IMR-90 (cell line): ENCODE results near the gene BRME1.

Source experiments
- CEBPB ChIP-seq: IDR thresholded peaks from 2 replicates; pipeline ENCODE4 v1.6.1; 2012; ENCODE audit warnings: low read depth, low read length, improper control_type of control experiment
- FOS ChIP-seq: fragments of 150-350 bp; IDR thresholded peaks from 2 replicates; pipeline ENCODE4 v1.6.1; 2016; ENCODE audit warnings: low read depth, low read length
- POLR2A ChIP-seq: IDR thresholded peaks from 2 replicates; pipeline ENCODE4 v1.6.1; 2012; ENCODE audit warnings: mild to moderate bottlenecking, low read depth, low read length
- RCOR1 ChIP-seq: IDR thresholded peaks from 2 replicates; pipeline ENCODE4 v1.6.1; 2012; ENCODE audit warnings: mild to moderate bottlenecking, low read length, improper control_type of control experiment; ENCODE audit not compliant: insufficient replicate concordance
- RFX5 ChIP-seq: IDR thresholded peaks from 2 replicates; pipeline ENCODE4 v1.8.0; 2012; ENCODE audit warnings: low read depth, mild to moderate bottlenecking, low read length, moderate library complexity
- SMC3 ChIP-seq: fragments of 150-350 bp; IDR thresholded peaks from 2 replicates; pipeline ENCODE4 v1.6.1; 2016; ENCODE audit warnings: low read depth, mild to moderate bottlenecking, antibody characterized with exemption, low read length, moderate library complexity
- TF ChIP-seq, protein P1 (sequence below): conservative IDR thresholded peaks from 2 replicates; pipeline ENCODE4 v1.5.1; 2012; ENCODE audit warnings: mild to moderate bottlenecking, low read depth, low read length, improper control_type of control experiment
- TF ChIP-seq, protein P2 (sequence below): fragments of 150-350 bp; IDR thresholded peaks from 2 replicates; pipeline ENCODE4 v1.6.1; 2017; ENCODE audit warnings: mild to moderate bottlenecking, antibody characterized with exemption, low read length, low read depth

DNA sequence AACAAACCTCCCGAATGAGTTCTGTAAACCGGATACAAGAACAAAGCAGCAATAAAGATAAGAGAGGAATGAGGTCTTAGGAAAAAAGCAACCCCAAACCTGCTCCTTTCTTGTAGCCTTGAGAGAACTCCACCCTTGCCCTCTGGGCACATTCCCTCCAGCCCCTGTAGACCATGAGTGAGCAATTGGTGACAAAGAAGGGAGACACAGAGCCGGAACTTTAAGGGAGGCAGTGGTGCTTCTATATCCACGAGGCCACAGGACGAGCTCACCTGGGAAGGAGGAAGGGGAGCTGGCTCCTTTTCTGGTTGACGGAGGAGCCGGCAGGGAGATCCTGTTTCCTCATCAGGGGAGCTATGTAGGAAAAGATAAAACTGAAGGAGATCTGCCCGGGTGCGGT is 13.0 kb downstream of the BRME1 start:
- TF ChIP-seq, protein P1, sequence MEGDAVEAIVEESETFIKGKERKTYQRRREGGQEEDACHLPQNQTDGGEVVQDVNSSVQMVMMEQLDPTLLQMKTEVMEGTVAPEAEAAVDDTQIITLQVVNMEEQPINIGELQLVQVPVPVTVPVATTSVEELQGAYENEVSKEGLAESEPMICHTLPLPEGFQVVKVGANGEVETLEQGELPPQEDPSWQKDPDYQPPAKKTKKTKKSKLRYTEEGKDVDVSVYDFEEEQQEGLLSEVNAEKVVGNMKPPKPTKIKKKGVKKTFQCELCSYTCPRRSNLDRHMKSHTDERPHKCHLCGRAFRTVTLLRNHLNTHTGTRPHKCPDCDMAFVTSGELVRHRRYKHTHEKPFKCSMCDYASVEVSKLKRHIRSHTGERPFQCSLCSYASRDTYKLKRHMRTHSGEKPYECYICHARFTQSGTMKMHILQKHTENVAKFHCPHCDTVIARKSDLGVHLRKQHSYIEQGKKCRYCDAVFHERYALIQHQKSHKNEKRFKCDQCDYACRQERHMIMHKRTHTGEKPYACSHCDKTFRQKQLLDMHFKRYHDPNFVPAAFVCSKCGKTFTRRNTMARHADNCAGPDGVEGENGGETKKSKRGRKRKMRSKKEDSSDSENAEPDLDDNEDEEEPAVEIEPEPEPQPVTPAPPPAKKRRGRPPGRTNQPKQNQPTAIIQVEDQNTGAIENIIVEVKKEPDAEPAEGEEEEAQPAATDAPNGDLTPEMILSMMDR: no peak
- no peak for TF ChIP-seq POLR2A
- TF ChIP-seq, protein P2, sequence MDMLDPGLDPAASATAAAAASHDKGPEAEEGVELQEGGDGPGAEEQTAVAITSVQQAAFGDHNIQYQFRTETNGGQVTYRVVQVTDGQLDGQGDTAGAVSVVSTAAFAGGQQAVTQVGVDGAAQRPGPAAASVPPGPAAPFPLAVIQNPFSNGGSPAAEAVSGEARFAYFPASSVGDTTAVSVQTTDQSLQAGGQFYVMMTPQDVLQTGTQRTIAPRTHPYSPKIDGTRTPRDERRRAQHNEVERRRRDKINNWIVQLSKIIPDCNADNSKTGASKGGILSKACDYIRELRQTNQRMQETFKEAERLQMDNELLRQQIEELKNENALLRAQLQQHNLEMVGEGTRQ: no peak
- TF ChIP-seq FOS: no peak
- TF ChIP-seq CEBPB: no peak
- TF ChIP-seq RFX5: no peak
- no peak for TF ChIP-seq SMC3
- no peak for TF ChIP-seq RCOR1
